ENCODE data around the gene COG5.

Gene COG5

GRCh38 chr7:107313355-107313754, 250.4 kb downstream of the COG5 start:
- CTCF ChIA-PET = no interaction called here
- no peaks in the 10 kb centered on the region for H3K9me3 ChIP-seq (ENCODE audit: control insufficient read depth, insufficient read depth, low read depth, low read length)
- POLR2A ChIA-PET = no interaction called here
- no peaks in the 10 kb centered on the region for H3K4me1 ChIP-seq (ENCODE audit: control insufficient read depth, insufficient read depth, low read length)
- no peak for TF ChIP-seq ZNF274 (IDR thresholded peaks at IDR 0.05; ENCODE audit: low read length)
- TF ChIP-seq ZNF274 (tag by site-specific recombination; IDR thresholded peaks at IDR 0.05; ENCODE audit: borderline replicate concordance) = no peak
- no peak for TF ChIP-seq ZNF350 (tag by site-specific recombination; IDR thresholded peaks at IDR 0.05)
- TF ChIP-seq KLF9 (tag by site-specific recombination; IDR thresholded peaks at IDR 0.05; ENCODE audit: low read depth) = no peak
- TF ChIP-seq ZNF248 (tag by site-specific recombination; IDR thresholded peaks at IDR 0.05) = no peak
- TF ChIP-seq KLF16 (tag by site-specific recombination; IDR thresholded peaks at IDR 0.05) = no peak
- TF ChIP-seq ZNF791 (tag by site-specific recombination; IDR thresholded peaks at IDR 0.05) = no peak
- no peak for TF ChIP-seq ZNF133 (tag by site-specific recombination; IDR thresholded peaks at IDR 0.05)
- no peak for TF ChIP-seq PRDM4 (tag by site-specific recombination; IDR thresholded peaks at IDR 0.05)
- TF ChIP-seq YY1 (tag by site-specific recombination; IDR thresholded peaks at IDR 0.05) = no peak
- TF ChIP-seq ZNF701 (tag by site-specific recombination; IDR thresholded peaks at IDR 0.05) = no peak
- no peaks in the 10 kb centered on the region for H3K36me3 ChIP-seq (ENCODE audit: control insufficient read depth in 2 of 2, insufficient read depth in 1 of 2, low read length in 2 of 2)
- no peak overlapping the region for H3K4me3 ChIP-seq (ENCODE audit: low read depth, low read length)
- H3K27ac ChIP-seq (ENCODE audit: extremely low read depth, low read depth, low read length) = no peak overlapping the region

- Histone ChIP-seq H3K9me3 (ENCODE audit: control insufficient read depth, insufficient read depth, low read depth, low read length) (no peaks in the 10 kb centered on the region), H3K4me3 (ENCODE audit: low read depth, low read length) (no peak overlapping the region), H3K36me3 (ENCODE audit: control insufficient read depth in 2 of 2, insufficient read depth in 1 of 2, low read length in 2 of 2) (no peaks in the 10 kb centered on the region), H3K4me1 (ENCODE audit: control insufficient read depth, insufficient read depth, low read length) (no peaks in the 10 kb centered on the region), H3K27ac (ENCODE audit: extremely low read depth, low read depth, low read length) (no peak overlapping the region)
- TF ChIP-seq ZNF239 (tag by site-specific recombination; IDR thresholded peaks at IDR 0.05) (no peak), ZNF433 (tag by site-specific recombination; IDR thresholded peaks at IDR 0.05; ENCODE audit: low read depth) (no peak), ZNF580 (tag by site-specific recombination; IDR thresholded peaks at IDR 0.05) (no peak), PRDM6 (tag by site-specific recombination; IDR thresholded peaks at IDR 0.05) (no peak), ZNF548 (tag by site-specific recombination; IDR thresholded peaks at IDR 0.05) (no peak), ZNF202 (tag by site-specific recombination; IDR thresholded peaks at IDR 0.05; ENCODE audit: borderline replicate concordance) (no peak), ZNF658 (tag by site-specific recombination; IDR thresholded peaks at IDR 0.05) (no peak)
- ChIA-PET CTCF (no interaction called here), POLR2A (no interaction called here)
These were observed 251.3 kb downstream of the COG5 start for GRCh38 chr7:107312418-107312817.

- CTCF ChIA-PET = no interaction called here
- Histone ChIP-seq H3K4me3 (ENCODE audit: low read depth, low read length) (no peak overlapping the region), H3K27ac (ENCODE audit: extremely low read depth, low read depth, low read length) (no peak overlapping the region), H3K9me3 (ENCODE audit: control insufficient read depth, insufficient read depth, low read depth, low read length) (no peaks in the 10 kb centered on the region), H3K36me3 (ENCODE audit: control insufficient read depth in 2 of 2, insufficient read depth in 1 of 2, low read length in 2 of 2) (no peaks in the 10 kb centered on the region), H3K4me1 (ENCODE audit: control insufficient read depth, insufficient read depth, low read length) (no peaks in the 10 kb centered on the region)
- TF ChIP-seq REST (tag by site-specific recombination; IDR thresholded peaks at IDR 0.05) (no peak), ZNF26 (tag by site-specific recombination; IDR thresholded peaks at IDR 0.05) (no peak)
- POLR2A ChIA-PET = no interaction called here
These were observed 254.4 kb downstream of the COG5 start for GRCh38 chr7:107309296-107309695.

Data from HEK293 (cell line).